ENCODE data around the gene DLST.

GRCh38 chr14:74893614-74894091 is 11.9 kb downstream of the DLST start:
- TF ChIP-seq POLR2AphosphoS5 (IDR thresholded peaks at IDR 0.05) (no peak), POLR2A (IDR thresholded peaks at IDR 0.05) (no peak)
